DND-41 (cell line): ENCODE results near the gene PNKD.

Experiments used
- EZH2 ChIP-seq: IDR thresholded peaks from 3 replicates; pipeline ENCODE4 v1.6.1; 2012; ENCODE audit warnings: borderline replicate concordance, low read depth, mild to moderate bottlenecking, moderate library complexity, low read length, inconsistent platforms; ENCODE audit not compliant: severe bottlenecking
- TF ChIP-seq, protein P1 (sequence below): IDR thresholded peaks from 2 replicates; pipeline ENCODE4 v1.5.1; 2012; ENCODE audit warnings: borderline replicate concordance, low read length, moderate library complexity, mild to moderate bottlenecking; ENCODE audit not compliant: poor library complexity, severe bottlenecking; ENCODE audit errors: extremely low read depth

DNA sequence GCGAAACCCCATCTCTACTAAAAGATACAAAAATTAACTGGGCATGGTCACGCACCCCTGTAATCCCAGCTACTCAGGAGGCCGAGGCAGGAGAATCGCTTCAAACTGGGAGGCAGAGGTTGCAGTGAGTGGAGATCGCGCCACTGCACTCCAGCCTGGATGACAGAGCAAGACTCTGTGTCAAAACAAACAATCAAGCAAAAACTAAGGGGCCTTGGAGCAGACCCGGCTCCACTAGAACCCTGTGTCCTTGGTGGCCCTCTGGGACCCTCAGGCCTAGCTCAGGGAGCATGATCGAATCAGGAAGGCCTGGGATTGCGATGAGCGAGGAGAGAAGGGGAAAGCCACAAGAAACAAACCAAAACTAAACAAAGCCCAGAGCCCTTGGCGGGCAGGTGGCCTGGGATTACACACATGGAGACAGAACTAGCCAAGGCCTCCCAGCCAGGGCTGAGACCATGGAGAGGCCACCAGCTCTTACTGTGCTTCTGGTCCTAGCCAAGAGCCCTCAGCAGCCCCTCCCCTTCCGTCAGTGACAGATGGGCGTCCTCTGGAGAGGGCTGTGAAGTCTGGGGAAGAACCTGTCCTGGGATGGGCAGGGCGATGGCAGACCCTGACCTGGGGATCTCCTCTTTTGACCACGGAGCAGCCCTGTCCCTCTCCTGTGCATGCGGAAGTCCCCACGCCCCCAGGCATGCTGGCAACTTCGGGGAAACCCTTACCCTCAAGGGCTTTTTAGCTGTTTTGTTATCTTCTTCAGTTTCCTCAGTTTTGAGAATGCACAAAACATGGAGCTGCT, 58.9 kb downstream of the PNKD start:
- TF ChIP-seq EZH2: no peak
- TF ChIP-seq, protein P1, sequence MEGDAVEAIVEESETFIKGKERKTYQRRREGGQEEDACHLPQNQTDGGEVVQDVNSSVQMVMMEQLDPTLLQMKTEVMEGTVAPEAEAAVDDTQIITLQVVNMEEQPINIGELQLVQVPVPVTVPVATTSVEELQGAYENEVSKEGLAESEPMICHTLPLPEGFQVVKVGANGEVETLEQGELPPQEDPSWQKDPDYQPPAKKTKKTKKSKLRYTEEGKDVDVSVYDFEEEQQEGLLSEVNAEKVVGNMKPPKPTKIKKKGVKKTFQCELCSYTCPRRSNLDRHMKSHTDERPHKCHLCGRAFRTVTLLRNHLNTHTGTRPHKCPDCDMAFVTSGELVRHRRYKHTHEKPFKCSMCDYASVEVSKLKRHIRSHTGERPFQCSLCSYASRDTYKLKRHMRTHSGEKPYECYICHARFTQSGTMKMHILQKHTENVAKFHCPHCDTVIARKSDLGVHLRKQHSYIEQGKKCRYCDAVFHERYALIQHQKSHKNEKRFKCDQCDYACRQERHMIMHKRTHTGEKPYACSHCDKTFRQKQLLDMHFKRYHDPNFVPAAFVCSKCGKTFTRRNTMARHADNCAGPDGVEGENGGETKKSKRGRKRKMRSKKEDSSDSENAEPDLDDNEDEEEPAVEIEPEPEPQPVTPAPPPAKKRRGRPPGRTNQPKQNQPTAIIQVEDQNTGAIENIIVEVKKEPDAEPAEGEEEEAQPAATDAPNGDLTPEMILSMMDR: no peak
